GM13977 (cell line): Measurements from ENCODE around the gene DCBLD2.

ENCODE experiments used
- DNase-seq: peaks from one replicate; pipeline ENCODE4 v3.0.0; 2012; ENCODE audit warnings: low spot score
- CTCF ChIP-seq: IDR thresholded peaks from 2 replicates; pipeline ENCODE4 v1.5.1; 2012; ENCODE audit warnings: mild to moderate bottlenecking, control low read depth; ENCODE audit not compliant: insufficient read depth; ENCODE audit errors: extremely low read depth, missing control alignments
- in situ Hi-C: fragments of 300-500 bp; cut with MboI; formaldehyde crosslinking; loops from one replicate; pipeline ENCODE4 v1.12.0; 2022; ENCODE audit warnings: low sequenced_read_pairs, low pct_unique_long_range_greater_than_20kb, mixed read lengths, inconsistent platforms; ENCODE audit not compliant: unreplicated experiment

The DCBLD2 gene

DNA sequence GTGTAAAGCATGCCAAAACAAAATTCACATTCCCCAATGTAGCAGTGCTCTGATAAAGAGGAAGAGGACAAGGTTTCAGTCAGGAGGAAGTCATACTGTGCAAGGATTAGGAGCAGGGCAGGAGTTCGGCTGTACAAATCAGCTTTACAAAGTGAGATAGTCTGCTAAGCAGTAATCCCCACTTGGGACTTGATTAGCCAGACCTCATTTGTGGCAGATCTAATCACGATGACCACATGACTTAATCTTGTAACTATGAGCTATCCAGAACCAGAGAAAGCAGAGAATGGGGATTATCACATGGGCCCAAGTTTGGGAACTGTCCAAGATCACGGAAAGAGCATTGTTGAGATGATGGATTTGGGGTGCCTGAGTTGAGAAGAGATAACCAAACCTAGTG lies 7.8 kb downstream of the DCBLD2 start:
- in situ Hi-C loops = no loop called here
- TF ChIP-seq CTCF = no peak
- no peak for DNase-seq

- DNase-seq = no peak
- no peak for TF ChIP-seq CTCF
- in situ Hi-C loops = no loop called here
Observed at GRCh38 chr3:98892263-98892662, 9.2 kb downstream of the DCBLD2 start.

DNA sequence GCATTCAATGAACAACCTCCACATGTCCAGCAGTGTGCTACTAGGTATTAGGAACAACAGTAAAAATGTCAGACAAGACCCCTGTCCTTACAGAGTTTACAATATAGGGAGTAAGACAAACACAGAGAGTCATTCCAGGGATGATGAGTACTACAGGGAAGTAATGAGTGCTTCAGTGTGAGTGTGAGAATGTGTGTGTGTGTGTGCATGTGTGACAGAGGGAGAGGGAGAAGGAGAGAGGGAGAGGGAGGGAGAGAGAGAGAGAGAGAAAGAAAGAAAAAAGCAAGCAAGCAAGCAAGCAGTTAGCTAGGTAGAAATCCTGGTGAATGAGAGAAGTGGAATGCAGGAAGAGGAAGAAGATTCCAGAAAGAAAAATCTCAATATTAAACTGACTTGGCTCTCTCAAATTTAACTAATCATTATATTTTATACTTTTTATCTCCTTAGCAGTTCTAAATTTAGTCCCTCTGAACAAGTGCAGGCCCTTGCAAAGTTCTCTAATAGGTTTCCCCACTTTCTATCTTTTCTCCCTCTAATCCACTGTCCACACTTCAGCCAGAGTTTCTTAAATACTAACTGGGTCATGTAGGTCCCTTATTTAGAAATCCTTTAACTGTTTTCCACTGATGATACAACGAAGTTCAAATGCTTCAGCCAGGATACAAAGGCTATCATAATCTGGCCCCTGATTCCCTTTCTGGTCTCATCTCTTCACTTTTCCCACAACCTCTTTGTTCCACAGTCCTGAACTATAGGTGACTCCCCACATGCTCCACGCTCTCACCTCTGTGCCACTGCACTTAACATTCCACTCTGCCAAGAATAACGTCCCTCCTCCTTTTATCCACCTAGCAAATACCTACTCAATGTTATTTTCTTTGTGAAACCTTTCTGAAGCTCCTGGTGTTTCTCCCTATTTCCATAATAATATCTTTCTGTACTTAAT lies 10.3 kb downstream of the DCBLD2 start:
- no peak for DNase-seq

GRCh38 chr3:98890181-98890835 lies 11.2 kb downstream of the DCBLD2 start:
- in situ Hi-C loops = no loop called here
- no peak for DNase-seq
- TF ChIP-seq CTCF = no peak

More for the DNA sequence above, 10.3 kb downstream of the DCBLD2 start:
- TF ChIP-seq CTCF = no peak
- in situ Hi-C loops = no loop called here

GRCh38 chr3:98887684-98888083 lies 13.8 kb downstream of the DCBLD2 start:
- DNase-seq = no peak
- TF ChIP-seq CTCF = no peak
- in situ Hi-C loops = no loop called here

- no peak for TF ChIP-seq CTCF
- in situ Hi-C loops = no loop called here
- no peak for DNase-seq
Observed at GRCh38 chr3:98886525-98886924, 15.0 kb downstream of the DCBLD2 start.
